Fibroblast of mammary gland (primary cell): ENCODE data around the gene DISC1.

Experiments
- DNase-seq: peaks from one replicate; pipeline ENCODE4 v3.0.0-alpha.2; 2010; ENCODE audit warnings: low read depth
- H3K4me3 ChIP-seq: 2 replicates; pipeline ENCODE4 v1.5.1; 2011; ENCODE audit warnings: low read depth, mild to moderate bottlenecking, low read length, moderate library complexity; ENCODE audit not compliant: control insufficient read depth
- TF ChIP-seq, protein P1 (sequence below): conservative IDR thresholded peaks from 2 replicates; pipeline ENCODE4 v1.5.1; 2011; ENCODE audit warnings: low read depth, low read length, inconsistent platforms; ENCODE audit not compliant: control insufficient read depth, insufficient read depth

DISC1 gene

DNA sequence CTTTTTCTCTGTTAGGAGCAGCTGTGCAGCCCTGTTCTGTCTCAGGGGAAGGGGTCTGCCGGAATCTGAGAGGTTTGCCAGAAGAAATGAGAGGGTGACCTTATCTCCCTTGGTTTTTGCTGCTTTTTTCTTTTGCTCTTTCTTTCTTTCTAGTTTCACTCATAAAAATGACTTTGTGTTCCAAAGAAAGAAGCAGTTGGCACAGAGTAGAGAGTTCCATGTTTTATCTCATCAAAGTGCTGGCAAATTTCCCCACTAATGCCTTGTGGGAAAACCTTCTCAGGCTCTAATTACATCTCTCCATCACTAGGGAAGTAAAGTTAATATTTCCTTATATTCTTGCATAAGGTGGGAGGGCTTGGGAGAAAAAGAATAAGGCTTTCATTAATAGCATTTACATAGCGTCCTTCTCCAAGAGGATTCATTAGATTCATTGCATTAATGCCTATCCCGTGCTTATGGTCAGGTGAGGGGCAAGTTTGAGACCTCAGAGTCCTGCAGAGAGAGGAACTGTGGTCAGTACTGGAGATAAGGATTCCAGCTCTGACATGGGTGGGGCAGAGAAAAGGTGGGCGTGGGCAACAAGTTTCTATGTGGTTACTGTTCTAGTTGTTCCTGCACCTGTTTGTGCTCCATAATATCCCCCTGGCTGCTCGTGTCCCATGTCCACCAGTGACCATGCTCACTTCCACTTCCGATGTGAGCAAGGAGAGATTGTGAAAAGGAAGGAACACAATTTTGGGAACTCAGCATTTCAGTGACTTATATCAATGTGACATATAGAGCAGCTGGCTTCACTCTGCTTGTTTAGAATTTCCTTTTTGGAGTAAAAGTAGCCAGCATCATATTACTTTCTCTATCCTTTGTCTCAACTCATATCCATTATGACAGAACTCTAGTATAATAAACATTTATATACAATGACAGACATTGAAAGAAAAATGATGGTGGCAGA, 79.5 kb downstream of the DISC1 start:
- TF ChIP-seq, protein P1, sequence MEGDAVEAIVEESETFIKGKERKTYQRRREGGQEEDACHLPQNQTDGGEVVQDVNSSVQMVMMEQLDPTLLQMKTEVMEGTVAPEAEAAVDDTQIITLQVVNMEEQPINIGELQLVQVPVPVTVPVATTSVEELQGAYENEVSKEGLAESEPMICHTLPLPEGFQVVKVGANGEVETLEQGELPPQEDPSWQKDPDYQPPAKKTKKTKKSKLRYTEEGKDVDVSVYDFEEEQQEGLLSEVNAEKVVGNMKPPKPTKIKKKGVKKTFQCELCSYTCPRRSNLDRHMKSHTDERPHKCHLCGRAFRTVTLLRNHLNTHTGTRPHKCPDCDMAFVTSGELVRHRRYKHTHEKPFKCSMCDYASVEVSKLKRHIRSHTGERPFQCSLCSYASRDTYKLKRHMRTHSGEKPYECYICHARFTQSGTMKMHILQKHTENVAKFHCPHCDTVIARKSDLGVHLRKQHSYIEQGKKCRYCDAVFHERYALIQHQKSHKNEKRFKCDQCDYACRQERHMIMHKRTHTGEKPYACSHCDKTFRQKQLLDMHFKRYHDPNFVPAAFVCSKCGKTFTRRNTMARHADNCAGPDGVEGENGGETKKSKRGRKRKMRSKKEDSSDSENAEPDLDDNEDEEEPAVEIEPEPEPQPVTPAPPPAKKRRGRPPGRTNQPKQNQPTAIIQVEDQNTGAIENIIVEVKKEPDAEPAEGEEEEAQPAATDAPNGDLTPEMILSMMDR: no peak
- H3K4me3 ChIP-seq: no peak overlapping the region
- DNase-seq: no peak

DNA sequence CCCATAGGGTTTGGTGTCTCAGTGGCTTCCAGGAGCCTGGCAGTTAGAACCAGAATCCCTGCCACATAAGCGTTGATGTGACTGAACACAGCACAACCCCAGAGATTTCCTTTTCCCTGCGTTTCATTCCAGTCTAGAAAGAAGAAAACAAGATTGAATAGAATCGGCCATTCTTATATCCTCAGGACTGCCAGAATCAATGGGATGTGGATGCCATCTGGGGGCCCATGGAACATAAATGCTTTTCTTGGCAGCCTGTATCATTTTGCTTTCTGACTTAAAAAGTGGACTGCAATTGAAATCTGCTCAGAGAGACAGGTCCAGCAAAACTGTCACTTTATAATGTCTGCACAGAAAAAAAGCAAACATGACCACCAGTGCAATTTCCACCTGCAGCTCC, 80.3 kb downstream of the DISC1 start:
- no peak for DNase-seq
- TF ChIP-seq, protein P1: no peak
- no peak overlapping the region for H3K4me3 ChIP-seq

DNA sequence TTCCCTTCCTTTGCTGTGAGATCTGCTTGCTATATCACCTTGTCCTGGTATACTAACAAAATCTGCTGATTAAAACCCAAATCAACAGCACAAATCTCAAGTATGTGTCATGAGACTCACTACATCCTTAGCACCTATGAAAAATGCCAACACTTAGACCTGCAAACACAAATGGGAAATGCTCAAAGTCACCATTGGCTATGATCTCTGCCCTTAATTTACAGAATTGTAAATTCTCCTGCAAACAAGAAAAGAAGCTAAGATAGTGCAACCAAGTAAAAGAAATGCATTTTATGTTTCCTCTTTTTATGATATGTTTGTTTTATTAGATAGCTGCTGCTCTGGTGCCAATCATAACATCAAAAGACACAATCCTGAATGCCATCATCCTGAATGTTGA, 80.8 kb downstream of the DISC1 start:
- no peak overlapping the region for H3K4me3 ChIP-seq
- DNase-seq: no peak
- TF ChIP-seq, protein P1: no peak

DNA sequence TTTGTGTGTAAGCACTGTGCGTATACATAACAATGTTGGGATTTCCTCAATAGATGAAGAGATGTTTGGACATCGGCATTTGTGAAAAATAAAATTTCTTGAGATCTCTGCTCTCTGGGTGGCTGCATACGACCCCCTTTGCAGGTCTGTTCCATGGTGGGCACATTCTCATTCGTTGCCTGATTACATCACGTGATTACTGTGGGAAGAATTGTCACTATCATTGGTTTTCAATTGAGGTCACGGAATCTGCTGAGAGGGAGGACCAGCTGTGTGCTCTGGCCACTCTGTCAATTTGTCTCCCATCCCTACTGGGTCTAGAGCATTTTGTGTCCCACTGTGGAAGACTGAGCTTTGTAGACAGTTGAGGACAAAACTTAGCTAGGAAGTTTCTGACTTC, 81.8 kb downstream of the DISC1 start:
- no peak for DNase-seq
- TF ChIP-seq, protein P1: no peak
- no peak overlapping the region for H3K4me3 ChIP-seq

DNA sequence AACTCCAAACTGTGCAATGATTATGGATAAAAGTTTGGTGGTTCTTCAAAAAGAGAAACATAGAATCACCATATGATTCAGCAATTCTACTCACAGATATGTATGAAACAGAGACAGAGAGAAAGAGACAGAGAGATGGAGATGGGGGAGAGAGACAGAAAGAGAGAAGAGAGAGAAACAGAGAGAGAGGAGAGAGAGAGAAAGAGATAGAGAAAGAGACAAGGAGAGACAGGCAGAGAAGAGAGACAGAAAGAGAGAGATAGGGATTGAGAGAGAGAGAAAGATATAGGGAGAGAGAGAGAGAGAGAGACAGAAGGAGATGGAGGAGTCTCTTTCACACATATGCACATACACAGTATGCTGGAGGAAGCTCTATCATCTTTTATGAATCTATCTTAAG, 87.8 kb downstream of the DISC1 start:
- TF ChIP-seq, protein P1: no peak
- no peak overlapping the region for H3K4me3 ChIP-seq
- no peak for DNase-seq

DNA sequence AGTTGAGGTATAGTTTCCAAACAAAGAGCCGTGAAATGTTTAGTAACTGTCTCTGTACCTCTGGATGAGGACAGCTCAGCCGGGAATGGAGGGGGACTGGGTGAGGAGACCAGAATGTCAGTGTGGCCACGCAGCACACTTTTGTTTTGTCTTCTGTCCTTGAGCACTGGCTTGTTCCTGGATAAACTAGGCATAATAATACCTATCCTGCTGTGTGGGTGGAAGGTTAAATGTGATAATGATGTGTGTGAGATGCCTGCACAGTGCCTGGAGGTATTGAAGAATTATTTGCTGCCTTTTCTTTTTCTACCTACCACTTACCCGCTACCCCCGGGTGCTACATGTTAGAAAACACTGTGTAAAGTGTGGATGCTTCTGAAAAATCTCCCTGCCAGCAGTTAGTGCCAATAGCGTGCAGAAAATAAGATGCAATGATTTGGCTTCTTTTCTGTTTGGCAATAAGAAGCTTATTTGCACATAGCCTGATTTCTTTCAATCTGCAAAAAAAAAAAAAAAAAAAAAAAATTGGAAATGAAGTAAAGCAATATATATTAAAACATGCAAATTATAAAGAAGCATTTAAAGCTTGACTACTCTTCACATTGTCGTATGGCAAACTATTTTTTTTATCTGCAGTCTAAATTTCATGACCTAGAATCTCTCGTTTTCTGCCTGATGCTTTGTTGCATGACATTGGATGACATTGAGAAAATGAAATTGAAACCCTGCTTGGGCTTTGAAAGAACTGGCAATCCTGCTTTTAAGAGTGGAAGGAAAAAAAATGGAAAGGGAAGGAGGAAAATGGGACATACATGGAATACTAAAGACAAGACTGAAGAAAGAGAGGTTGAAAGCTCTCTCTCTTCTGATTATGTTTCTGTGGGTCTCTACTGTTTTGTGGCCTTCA, 89.5 kb downstream of the DISC1 start:
- no peak for DNase-seq
- TF ChIP-seq, protein P1: no peak
- no peak overlapping the region for H3K4me3 ChIP-seq
